ENCODE measurements around the gene GEMIN5.

DNA sequence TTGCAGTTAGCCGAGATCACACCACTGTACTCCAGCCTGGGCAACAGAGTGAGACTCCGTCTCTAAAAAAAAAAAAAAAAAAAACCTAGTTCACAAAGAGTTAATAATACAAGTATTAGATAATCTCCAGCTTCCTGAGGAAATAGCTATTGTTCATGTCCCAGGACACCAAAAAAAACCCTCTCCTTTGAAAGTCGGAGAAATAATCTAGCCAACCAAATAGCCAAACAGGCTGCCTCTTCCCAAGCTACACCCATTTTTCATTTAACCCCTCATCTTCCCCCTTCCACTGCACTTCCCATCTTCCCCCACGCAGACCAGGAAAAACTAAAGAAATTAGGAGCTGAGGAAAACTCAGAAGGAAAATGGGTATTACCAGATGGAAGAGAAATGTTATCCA is 56.0 kb downstream of the GEMIN5 start:
- TF ChIP-seq POLR2A (IDR thresholded peaks at IDR 0.05): no peak
- TF ChIP-seq, protein P1, sequence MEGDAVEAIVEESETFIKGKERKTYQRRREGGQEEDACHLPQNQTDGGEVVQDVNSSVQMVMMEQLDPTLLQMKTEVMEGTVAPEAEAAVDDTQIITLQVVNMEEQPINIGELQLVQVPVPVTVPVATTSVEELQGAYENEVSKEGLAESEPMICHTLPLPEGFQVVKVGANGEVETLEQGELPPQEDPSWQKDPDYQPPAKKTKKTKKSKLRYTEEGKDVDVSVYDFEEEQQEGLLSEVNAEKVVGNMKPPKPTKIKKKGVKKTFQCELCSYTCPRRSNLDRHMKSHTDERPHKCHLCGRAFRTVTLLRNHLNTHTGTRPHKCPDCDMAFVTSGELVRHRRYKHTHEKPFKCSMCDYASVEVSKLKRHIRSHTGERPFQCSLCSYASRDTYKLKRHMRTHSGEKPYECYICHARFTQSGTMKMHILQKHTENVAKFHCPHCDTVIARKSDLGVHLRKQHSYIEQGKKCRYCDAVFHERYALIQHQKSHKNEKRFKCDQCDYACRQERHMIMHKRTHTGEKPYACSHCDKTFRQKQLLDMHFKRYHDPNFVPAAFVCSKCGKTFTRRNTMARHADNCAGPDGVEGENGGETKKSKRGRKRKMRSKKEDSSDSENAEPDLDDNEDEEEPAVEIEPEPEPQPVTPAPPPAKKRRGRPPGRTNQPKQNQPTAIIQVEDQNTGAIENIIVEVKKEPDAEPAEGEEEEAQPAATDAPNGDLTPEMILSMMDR (IDR thresholded peaks at IDR 0.05): no peak

Measured in right lobe of liver (tissue), 4 donors.